SK-N-SH (cell line): Measurements from ENCODE around the gene WNK1.

Source experiments
- GABPA ChIP-seq: IDR thresholded peaks from 2 replicates; pipeline ENCODE4 v1.4.0; 2012; ENCODE audit warnings: low read depth, mild to moderate bottlenecking
- MAX ChIP-seq: IDR thresholded peaks from 2 replicates; pipeline ENCODE4 v1.4.0; 2012; ENCODE audit warnings: low read depth
- POLR2AphosphoS5 ChIP-seq: IDR thresholded peaks from 2 replicates; pipeline ENCODE4 v1.6.1; 2012; ENCODE audit warnings: low read depth, low read length
- RFX5 ChIP-seq: IDR thresholded peaks from 2 replicates; pipeline ENCODE4 v1.6.1; 2012; ENCODE audit warnings: mild to moderate bottlenecking, improper control_type of control experiment, low read length
- SIN3A ChIP-seq: IDR thresholded peaks from 2 replicates; pipeline ENCODE4 v1.6.1; 2012; ENCODE audit warnings: low read depth, mild to moderate bottlenecking, low read length, moderate library complexity, borderline replicate concordance
- TF ChIP-seq, protein P1 (sequence below): IDR thresholded peaks from 2 replicates; pipeline ENCODE4 v1.6.1; 2012; ENCODE audit warnings: mild to moderate bottlenecking, low read depth, low read length, moderate library complexity
- TF ChIP-seq, protein P2 (sequence below): fragments of 200-600 bp; sonication (generic); IDR thresholded peaks from 2 replicates; pipeline ENCODE4 v1.6.1; 2017; ENCODE audit warnings: antibody characterized with exemption, mild to moderate bottlenecking, moderate library complexity

GRCh38 chr12:848173-848865 is 95.9 kb downstream of the WNK1 start:
- TF ChIP-seq RFX5 (no peak), MAX (no peak), POLR2AphosphoS5 (no peak), SIN3A (no peak), GABPA (no peak)
- TF ChIP-seq, protein P1, sequence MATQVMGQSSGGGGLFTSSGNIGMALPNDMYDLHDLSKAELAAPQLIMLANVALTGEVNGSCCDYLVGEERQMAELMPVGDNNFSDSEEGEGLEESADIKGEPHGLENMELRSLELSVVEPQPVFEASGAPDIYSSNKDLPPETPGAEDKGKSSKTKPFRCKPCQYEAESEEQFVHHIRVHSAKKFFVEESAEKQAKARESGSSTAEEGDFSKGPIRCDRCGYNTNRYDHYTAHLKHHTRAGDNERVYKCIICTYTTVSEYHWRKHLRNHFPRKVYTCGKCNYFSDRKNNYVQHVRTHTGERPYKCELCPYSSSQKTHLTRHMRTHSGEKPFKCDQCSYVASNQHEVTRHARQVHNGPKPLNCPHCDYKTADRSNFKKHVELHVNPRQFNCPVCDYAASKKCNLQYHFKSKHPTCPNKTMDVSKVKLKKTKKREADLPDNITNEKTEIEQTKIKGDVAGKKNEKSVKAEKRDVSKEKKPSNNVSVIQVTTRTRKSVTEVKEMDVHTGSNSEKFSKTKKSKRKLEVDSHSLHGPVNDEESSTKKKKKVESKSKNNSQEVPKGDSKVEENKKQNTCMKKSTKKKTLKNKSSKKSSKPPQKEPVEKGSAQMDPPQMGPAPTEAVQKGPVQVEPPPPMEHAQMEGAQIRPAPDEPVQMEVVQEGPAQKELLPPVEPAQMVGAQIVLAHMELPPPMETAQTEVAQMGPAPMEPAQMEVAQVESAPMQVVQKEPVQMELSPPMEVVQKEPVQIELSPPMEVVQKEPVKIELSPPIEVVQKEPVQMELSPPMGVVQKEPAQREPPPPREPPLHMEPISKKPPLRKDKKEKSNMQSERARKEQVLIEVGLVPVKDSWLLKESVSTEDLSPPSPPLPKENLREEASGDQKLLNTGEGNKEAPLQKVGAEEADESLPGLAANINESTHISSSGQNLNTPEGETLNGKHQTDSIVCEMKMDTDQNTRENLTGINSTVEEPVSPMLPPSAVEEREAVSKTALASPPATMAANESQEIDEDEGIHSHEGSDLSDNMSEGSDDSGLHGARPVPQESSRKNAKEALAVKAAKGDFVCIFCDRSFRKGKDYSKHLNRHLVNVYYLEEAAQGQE: no peak
- TF ChIP-seq, protein P2, sequence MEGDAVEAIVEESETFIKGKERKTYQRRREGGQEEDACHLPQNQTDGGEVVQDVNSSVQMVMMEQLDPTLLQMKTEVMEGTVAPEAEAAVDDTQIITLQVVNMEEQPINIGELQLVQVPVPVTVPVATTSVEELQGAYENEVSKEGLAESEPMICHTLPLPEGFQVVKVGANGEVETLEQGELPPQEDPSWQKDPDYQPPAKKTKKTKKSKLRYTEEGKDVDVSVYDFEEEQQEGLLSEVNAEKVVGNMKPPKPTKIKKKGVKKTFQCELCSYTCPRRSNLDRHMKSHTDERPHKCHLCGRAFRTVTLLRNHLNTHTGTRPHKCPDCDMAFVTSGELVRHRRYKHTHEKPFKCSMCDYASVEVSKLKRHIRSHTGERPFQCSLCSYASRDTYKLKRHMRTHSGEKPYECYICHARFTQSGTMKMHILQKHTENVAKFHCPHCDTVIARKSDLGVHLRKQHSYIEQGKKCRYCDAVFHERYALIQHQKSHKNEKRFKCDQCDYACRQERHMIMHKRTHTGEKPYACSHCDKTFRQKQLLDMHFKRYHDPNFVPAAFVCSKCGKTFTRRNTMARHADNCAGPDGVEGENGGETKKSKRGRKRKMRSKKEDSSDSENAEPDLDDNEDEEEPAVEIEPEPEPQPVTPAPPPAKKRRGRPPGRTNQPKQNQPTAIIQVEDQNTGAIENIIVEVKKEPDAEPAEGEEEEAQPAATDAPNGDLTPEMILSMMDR: no peak
